HG03354 (cell line): ENCODE results near the gene GGTLC1.

Source experiments
- ATAC-seq: cut with Tn5 transposase; IDR thresholded peaks from one replicate; pipeline ENCODE4 v1.9.1; 2021; ENCODE audit warnings: mild to moderate bottlenecking; ENCODE audit not compliant: unreplicated experiment, poor library complexity, severe bottlenecking

Gene GGTLC1

DNA sequence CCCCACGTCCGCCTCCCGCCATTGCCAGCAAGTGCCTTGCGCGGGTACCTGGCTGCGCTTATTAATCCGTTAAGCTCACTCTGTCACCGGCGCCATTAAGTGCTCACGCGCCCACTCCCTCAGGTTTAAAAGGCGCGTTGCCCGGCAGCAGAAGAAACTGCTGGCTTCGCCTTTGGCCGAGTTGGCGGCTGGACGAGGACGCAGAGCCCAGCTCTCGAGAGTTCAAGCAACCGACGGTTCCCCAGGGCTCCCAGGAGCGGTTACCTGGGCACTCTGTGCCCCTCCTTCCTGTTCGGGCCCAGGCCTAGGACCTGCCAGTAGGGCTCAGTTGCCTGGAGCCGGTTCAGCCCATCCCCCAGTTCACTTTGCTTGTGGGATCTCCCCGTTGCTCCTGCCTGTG lies at the start of gene GGTLC1:
Gene GGTLC1, minus strand, starts transcription at position 219 of the 400 bp plus-strand sequence. CDS start 2,168 bp downstream, outside the sequence.
- no peak for ATAC-seq

DNA sequence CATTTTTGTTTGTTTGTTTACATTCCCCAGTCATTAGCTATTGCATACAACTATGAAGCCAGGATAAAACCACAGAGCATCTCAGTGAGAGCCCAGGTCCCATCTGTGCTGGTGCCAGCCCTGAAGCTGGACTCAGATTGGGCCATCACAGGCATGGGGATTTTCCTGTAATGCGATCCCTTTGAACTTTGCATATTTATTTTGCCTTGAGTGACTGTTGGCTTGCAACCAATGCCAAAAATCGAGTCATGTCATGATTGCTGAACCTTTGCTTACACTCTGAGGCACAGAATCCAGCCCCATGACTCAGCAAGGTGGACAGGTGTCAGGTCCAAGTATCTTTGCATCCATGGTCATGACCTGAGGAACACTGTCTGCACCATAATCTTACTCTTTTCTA lies 46.2 kb upstream of the GGTLC1 start:
- ATAC-seq = no peak

DNA sequence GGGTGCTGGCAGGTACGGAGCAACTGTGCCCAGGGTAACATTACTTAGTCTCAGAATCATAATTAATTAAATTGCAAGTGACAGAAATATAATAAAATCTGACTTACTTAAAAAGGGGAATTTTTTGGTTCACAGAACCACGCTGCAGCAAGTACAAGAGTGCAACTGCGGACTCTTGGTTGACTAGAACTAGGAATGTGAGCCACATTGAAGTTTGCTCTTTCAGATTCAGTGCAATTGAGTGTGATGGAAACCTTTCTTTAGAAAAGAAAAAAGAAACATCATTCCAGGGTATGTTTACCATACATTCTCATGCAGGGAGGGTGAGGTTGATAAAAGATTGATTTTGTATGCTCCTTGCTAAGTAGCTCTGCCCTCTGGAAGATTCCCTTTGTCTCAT lies 45.0 kb upstream of the GGTLC1 start:
- ATAC-seq = no peak

- ATAC-seq = no peak
Observed at GRCh38 chr20:24033151-24033550, 44.6 kb upstream of the GGTLC1 start.

DNA sequence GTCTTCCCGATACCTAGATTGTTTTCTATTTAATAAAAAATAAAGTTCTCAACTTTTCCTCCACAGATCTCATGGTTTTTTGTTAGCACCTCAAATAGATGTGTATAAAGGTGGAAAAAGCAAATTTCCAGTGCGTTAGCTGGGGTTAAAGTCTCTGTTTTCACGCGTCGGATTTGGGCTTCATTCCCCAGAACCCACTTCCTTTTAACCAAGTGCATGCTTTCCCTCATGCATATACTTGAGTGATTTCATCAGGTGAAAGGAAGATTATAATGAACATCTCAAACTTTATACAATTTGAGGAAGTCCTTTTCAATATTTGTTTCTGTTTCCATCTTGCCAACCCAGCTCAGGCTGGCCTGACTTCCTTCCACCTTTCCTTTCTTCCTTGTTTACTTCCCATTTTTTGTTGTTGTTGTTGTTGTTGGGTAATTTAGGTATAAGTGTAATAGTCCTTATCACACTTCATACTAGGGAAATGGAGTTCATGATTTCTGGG lies 43.9 kb upstream of the GGTLC1 start:
- no peak for ATAC-seq

GRCh38 chr20:24027229-24027628 lies 38.6 kb upstream of the GGTLC1 start:
- ATAC-seq = no peak

DNA sequence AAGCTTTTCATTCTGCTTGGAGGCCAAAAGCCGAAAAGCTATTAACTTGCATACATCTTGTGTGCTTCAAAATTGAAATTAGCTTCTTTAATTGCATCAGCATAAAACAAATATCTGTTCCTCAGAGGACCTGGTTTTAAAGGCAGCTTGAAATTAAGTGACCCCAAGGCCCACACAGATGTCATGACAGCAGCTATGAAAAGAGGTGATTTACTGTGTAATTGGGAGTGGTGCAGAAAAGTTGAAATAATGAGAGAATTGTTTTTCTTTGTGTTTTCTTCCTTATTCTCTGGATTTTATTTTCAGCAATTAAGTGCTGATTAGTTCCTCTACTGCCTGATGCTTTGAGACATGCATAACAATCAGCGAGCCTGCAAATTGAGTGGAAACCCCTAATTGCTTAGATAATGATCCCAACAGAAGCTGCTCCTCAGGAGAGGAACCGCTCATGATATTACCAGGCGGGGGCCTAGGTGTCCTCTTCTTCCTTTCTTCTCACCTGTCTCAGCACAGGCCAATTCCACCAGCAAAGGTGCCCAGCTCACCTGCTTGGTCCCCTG lies 34.1 kb upstream of the GGTLC1 start:
- no peak for ATAC-seq

DNA sequence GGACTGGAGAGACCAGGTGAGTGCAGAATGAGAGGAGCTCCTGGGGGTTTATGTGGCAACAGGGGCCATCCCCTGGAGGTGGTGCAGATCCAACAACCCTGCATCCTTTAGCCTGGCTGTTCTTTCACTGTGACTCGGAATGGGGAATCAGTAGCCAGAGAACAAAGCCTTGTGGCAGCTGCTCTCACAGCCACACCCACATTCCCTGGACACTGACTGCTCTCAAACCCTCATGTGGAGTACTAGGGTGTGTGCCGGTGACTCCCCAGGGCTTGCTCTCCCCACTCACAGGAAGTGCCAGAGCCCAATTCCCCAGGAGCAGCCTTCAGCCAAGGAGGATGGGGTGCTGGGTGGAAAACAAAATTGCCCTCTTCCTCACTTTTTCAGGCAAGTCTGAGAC lies 30.2 kb upstream of the GGTLC1 start:
- no peak for ATAC-seq

- no peak for ATAC-seq
Observed at GRCh38 chr20:24017458-24017755, 28.8 kb upstream of the GGTLC1 start.

DNA sequence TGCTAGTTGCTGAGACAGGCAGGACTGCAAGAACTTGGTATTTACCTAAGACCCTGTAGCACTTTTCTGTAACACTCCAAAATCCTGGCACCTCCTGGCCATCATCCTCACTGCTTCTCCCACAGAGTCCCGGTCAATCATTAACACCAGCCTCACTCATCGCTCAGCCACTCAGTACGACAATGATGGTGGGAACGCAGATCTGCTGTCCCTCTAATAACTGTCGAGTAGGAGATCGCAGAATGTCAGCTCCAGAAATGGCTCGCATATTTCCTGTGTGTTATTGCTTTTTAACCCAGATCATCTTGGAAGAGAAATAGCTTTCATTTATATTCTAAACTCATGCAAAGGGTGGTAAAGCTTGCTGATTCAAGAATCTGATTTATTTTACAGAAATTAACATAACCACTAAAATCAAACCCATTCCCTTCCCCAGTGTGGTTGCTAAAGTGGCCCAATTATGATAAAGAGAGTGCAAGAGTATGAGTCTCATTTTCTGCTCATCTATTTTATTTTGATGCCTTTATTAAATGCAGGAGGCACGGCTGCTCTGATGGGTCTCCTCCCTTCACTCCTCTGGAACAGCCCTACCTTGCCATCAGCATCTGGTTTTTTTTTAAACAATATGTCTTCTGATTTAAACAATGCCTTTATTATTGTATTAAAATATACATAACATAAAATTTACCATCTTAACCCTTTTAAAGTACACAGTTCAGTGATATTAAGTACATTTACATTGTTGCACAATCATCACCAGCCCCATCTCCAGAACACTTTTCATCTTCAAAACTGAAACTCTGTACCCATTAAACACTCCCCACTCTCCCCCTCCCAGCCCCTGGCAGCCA lies 28.3 kb upstream of the GGTLC1 start:
- ATAC-seq = no peak

DNA sequence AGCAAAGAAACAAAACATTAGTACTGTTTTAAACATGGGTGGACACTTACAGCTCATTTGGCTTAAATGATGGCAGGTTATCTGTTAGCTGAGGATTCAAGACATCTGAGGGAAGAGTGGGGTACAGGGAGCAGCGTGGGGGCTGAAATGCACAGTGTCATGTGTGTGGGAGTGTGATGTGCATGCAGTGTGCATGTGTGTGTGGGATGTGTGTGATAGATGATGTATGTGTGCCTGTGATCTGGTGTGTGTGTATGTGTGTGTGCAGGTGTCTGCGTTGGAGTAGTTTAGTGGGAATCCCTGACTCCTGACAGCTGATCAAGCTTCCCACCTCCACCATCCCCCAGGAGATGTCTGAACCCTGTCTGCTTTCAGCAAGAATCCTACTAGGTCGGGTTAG lies 25.4 kb upstream of the GGTLC1 start:
- no peak for ATAC-seq

DNA sequence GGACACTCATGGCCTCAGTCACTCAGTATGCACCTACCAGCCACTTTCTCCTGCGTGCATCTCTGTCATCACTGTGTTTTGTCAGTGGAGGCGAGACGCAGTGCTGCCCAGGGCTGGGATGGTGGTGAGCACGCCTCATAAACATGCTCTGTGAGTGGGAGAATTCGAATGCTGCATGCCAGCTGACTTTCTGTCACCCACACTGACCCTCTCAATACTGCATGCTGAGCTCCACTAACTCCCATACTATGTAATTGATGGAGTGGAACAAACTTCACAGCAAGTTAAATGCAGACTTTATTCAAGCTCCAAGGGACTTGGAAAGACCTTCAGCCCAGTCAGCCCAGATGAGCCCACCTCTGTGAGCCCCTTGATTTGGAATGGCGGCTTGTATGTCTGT lies 22.7 kb upstream of the GGTLC1 start:
- ATAC-seq = no peak

GRCh38 chr20:24007758-24008157 lies 19.2 kb upstream of the GGTLC1 start:
- no peak for ATAC-seq

- no peak for ATAC-seq
Observed at GRCh38 chr20:24007073-24007595, 18.6 kb upstream of the GGTLC1 start.

- no peak for ATAC-seq
Observed at GRCh38 chr20:24006626-24007025, 18.0 kb upstream of the GGTLC1 start.

GRCh38 chr20:24004471-24004870 lies 15.9 kb upstream of the GGTLC1 start:
- no peak for ATAC-seq

DNA sequence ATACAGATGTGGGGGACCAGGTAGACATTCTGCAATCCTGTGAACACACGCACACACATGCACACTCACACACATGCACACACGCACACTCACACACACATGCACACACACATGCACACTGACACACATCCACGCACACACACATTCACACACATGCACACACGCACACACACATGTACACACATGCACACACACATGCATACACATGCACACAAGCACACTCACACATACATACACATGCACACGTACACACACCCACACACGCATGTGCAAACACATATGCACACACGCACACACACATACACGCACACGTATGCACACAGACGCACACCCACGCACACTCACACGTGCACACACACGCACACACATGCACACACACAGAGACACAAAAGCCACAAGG lies 14.3 kb upstream of the GGTLC1 start:
- ATAC-seq = no peak

- no peak for ATAC-seq
Observed at GRCh38 chr20:24001712-24002405, 13.3 kb upstream of the GGTLC1 start.

- no peak for ATAC-seq
Observed at GRCh38 chr20:23998844-23999243, 10.3 kb upstream of the GGTLC1 start.

- ATAC-seq = no peak
Observed at GRCh38 chr20:23998392-23998791, 9.8 kb upstream of the GGTLC1 start.
